Upper lobe of left lung (tissue), 6 donors: ENCODE data around the gene KATNB1. TPM values are rescaled to one million over a fixed set of nuclear protein-coding genes. Genes with fewer than 3 reads are reported as not detected.
"Not testable (repeated sequence)": the region's sequence is repeated elsewhere in the genome, so short reads cannot be mapped to it uniquely, and the experiment has no call there.

Experiments used
- ATAC-seq, 2 donors: fragments of 200-7000 bp; cut with Tn5 transposase; one replicate each; pipeline ENCODE4 v1.9.1; 2022; ENCODE audit warnings: mild to moderate bottlenecking in 2 of 2, moderate library complexity in 2 of 2; ENCODE audit not compliant: low FRiP score in 2 of 2
- DNase-seq, 2 donors: peaks; one replicate each; pipeline ENCODE4 v3.0.0-alpha.2; 2019 to 2020
- H3K27ac ChIP-seq, 4 donors: fragments of 200-600 bp; sonication (generic); one replicate each; pipeline ENCODE4 v1.5.1; 2016 to 2019
- H3K27me3 ChIP-seq, 4 donors: fragments of 200-600 bp; sonication (generic); one replicate each; pipeline ENCODE4 v1.5.1; 2017 to 2019
- H3K36me3 ChIP-seq, 4 donors: fragments of 200-600 bp; sonication (generic); one replicate each; pipeline ENCODE4 v1.5.1; 2016 to 2019
- H3K4me1 ChIP-seq, 4 donors: fragments of 200-600 bp; sonication (generic); one replicate each; pipeline ENCODE4 v1.5.1; 2018 to 2019
- H3K4me3 ChIP-seq, 4 donors: fragments of 200-600 bp; sonication (generic); one replicate each; pipeline ENCODE4 v1.5.1; 2017 to 2019; ENCODE audit warnings: mild to moderate bottlenecking in 2 of 4, moderate library complexity in 1 of 4
- H3K9me3 ChIP-seq, 4 donors: fragments of 200-600 bp; sonication (generic); one replicate each; pipeline ENCODE4 v1.5.1; 2018 to 2019
- EP300 ChIP-seq, 4 donors: sonication (generic); formaldehyde crosslinking; IDR thresholded peaks; one replicate each; pipeline ENCODE4 v1.5.1; 2017; ENCODE audit warnings: antibody characterized with exemption in 4 of 4, control low read depth in 2 of 4
- POLR2A ChIP-seq, 4 donors: fragments of 450-650 bp; IDR thresholded peaks; one replicate each; pipeline ENCODE4 v1.5.1; 2016 to 2017; ENCODE audit warnings: antibody characterized with exemption in 4 of 4, mild to moderate bottlenecking in 2 of 4
- POLR2AphosphoS5 ChIP-seq, 2 donors: sonication (generic); formaldehyde crosslinking; IDR thresholded peaks; one replicate each; pipeline ENCODE4 v1.5.1; 2017; ENCODE audit warnings: antibody characterized with exemption in 2 of 2
- WGBS, 2 donors: methylation state at CpG; one replicate each; pipeline ENCODE4 v1.1.5; 2017 to 2018; 5-methylcytosine and 5-hydroxymethylcytosine counted together
- total RNA-seq, 6 donors: library from RNA; depleted of rRNA in 4 of 6; stranded (reverse); fragments of >200 nt in 4 of 6; gene quantifications; one replicate each; pipeline versions ENCODE4 v1.1.0 to v1.2.1, GENCODE V29; 2016 to 2021
- TF ChIP-seq, protein P1 (sequence below), 6 experiments: fragments of 450-650 bp in 4 of 6; fragments of 200-600 bp in 2 of 6; sonication (generic) in 2 of 6; IDR thresholded peaks; one replicate each; pipeline ENCODE4 v1.5.1; 2016 to 2019; ENCODE audit warnings: antibody characterized with exemption in 6 of 6
- donor health status: DM: no; HTN: no; CAD: no; lungs with moderate emphysema.
- donor health status: DM: no; HTN: yes; CAD: no; lungs with severe emphysema.

KATNB1 gene
- total RNA-seq, 6 donors from 2014 or later, result 19.6 to 26.6 (median 21.5) TPM

DNA sequence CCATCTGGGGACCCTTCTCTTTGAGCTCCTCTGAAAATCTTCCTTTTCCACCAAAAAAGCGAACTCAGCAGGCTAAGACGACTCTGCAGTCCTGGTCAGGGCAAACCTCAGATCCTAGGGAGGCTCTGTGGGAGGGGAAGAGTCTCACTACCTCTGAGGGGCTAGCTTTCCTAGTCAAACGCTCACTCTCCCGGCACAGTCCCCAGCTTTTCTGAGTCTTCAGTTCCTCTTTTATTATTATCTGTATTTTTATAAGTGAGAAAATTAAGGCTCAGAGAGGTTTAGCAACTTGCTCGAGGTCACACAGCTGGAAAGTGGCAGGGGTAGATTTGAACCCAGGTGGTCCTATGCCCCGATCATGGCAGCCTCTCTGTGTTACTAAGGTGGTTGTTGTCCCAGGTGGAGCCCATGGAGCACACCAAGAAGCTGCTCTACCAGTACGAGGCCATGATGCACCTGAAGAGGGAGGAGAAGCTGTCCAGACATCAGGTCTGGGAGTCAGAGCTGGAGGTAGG lies 9.1 kb upstream of the KATNB1 start:
- ATAC-seq (no peak), DNase-seq (no peak)
- Histone ChIP-seq H3K4me1 (no peaks in the 10 kb centered on the region), H3K9me3 (no peaks in the 10 kb centered on the region), H3K27me3 (no peaks in the 10 kb centered on the region), H3K36me3 (no peaks in the 10 kb centered on the region), H3K4me3 (no peak overlapping the region), H3K27ac (no peak overlapping the region)
- 78 to 84% methylated on average over 7 of the region's 7 CpGs for WGBS, 2 donors
- TF ChIP-seq EP300 (IDR thresholded peaks at IDR 0.05) (no peak), POLR2AphosphoS5 (IDR thresholded peaks at IDR 0.05) (no peak), POLR2A (IDR thresholded peaks at IDR 0.05) (no peak)
- TF ChIP-seq, protein P1, sequence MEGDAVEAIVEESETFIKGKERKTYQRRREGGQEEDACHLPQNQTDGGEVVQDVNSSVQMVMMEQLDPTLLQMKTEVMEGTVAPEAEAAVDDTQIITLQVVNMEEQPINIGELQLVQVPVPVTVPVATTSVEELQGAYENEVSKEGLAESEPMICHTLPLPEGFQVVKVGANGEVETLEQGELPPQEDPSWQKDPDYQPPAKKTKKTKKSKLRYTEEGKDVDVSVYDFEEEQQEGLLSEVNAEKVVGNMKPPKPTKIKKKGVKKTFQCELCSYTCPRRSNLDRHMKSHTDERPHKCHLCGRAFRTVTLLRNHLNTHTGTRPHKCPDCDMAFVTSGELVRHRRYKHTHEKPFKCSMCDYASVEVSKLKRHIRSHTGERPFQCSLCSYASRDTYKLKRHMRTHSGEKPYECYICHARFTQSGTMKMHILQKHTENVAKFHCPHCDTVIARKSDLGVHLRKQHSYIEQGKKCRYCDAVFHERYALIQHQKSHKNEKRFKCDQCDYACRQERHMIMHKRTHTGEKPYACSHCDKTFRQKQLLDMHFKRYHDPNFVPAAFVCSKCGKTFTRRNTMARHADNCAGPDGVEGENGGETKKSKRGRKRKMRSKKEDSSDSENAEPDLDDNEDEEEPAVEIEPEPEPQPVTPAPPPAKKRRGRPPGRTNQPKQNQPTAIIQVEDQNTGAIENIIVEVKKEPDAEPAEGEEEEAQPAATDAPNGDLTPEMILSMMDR (IDR thresholded peaks at IDR 0.05), result no peak

DNA sequence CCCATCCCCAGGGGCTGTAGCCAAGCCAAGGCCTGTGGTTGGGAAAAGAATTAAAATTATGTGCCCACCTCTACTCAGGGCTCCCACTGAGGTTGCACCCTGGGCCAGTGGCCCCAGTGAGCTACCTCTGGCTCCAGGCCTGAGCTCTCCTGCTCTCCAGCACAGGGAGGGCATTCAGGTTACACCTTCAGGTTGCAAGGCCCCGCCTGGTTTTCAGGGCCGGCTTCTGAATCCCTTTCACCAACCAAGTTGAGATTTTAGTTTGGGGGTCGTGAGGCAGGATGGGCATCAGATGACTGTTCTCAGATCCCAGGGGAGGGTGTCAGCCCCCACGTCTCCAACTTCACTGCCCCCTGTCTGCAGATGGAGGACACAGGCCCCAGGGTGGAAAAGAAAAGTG lies 8.0 kb upstream of the KATNB1 start:
- ATAC-seq (no peak), DNase-seq (no peak)
- TF ChIP-seq POLR2AphosphoS5 (IDR thresholded peaks at IDR 0.05) (no peak), POLR2A (IDR thresholded peaks at IDR 0.05) (no peak), EP300 (IDR thresholded peaks at IDR 0.05) (no peak)
- TF ChIP-seq, protein P1 (IDR thresholded peaks at IDR 0.05), result no peak
- Histone ChIP-seq H3K4me1 (no peaks in the 10 kb centered on the region), H3K27ac (no peak overlapping the region), H3K4me3 (no peak overlapping the region), H3K27me3 (no peaks in the 10 kb centered on the region), H3K9me3 (no peaks in the 10 kb centered on the region), H3K36me3 (no peaks in the 10 kb centered on the region)
- 84 to 89% methylated on average over 4 of the region's 4 CpGs for WGBS, 2 donors

DNA sequence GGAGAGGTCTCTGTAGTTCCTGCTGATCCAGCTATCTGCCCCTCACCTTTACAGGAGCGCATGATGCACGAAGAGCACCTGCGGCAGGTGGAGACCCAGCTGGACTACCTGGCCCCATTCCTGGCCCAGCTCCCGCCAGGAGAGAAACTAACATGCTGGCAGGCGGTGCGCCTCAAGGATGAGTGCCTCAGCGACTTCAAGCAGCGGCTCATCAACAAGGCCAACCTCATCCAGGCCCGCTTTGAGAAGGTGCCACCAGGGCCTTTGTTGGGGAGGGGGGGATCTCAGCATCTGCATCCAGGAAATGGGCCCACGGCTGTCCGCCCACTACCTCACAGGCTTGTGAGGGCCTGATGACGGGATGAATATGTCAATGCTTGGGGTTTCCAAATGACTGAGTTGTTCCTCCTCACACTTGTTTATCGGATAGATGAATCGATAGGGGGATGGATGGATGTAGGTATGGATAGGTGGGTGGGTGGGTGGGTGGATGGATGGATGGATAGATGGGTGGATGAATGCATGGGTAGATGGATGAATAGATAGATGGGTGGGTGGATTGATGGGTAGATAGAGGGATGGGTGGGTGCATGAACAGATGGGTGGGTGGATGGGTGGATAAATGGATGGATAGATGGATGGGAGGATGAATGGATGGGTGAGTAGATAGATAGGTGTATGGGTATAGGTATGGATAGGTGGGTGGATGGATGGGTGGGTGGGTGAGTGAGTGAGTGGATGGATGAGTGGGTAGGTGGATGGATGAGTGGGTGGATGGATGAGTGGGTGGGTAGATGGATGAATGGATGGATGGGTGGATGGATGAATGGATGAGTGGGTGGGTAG lies 7.0 kb upstream of the KATNB1 start:
- H3K4me3 ChIP-seq, result no peak overlapping the region
- no peaks in the 10 kb centered on the region for H3K27me3 ChIP-seq
- H3K27ac ChIP-seq, result no peak overlapping the region
- ATAC-seq (no peak), DNase-seq (peak in 1 of 2 donors; percentile 40)
- WGBS, 2 donors, result 91 to 95% methylated on average over 6 to 14 of the region's 14 CpGs
- TF ChIP-seq POLR2A (IDR thresholded peaks at IDR 0.05), result no peak
- TF ChIP-seq EP300 (IDR thresholded peaks at IDR 0.05), result no peak
- TF ChIP-seq, protein P1 (IDR thresholded peaks at IDR 0.05), result no peak
- TF ChIP-seq POLR2AphosphoS5 (IDR thresholded peaks at IDR 0.05), result no peak
- no peaks in the 10 kb centered on the region for H3K36me3 ChIP-seq
- no peaks in the 10 kb centered on the region for H3K4me1 ChIP-seq
- no peaks in the 10 kb centered on the region for H3K9me3 ChIP-seq

DNA sequence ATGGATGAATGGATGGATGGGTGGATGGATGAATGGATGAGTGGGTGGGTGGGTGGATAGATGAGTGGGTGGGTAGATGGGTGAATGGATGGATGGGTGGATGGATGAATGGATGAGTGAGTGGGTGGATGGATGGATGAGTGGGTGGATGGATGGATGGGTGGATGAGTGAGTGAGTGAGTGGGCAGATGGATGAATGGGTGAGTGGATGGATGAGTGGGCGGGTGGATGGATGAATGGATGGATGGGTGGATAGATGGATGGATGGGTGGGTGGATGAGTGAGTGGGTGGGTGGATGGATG lies 6.4 kb upstream of the KATNB1 start:
- no peak for DNase-seq
- TF ChIP-seq POLR2AphosphoS5 (IDR thresholded peaks at IDR 0.05) (no peak), EP300 (IDR thresholded peaks at IDR 0.05) (no peak), POLR2A (IDR thresholded peaks at IDR 0.05) (no peak)
- TF ChIP-seq, protein P1 (IDR thresholded peaks at IDR 0.05), result no peak
- no peaks in the 10 kb centered on the region for H3K27me3 ChIP-seq
- H3K4me3 ChIP-seq, result no peak overlapping the region
- WGBS, 2 donors, result 91 to 100% methylated on average over 1 of the region's 1 CpG
- H3K27ac ChIP-seq, result no peak overlapping the region
- no peak for ATAC-seq
- no peaks in the 10 kb centered on the region for H3K36me3 ChIP-seq
- H3K4me1 ChIP-seq, result peaks cover 0 to under 1% (median 0%) of the 10 kb centered on the region in 4 donors
- no peaks in the 10 kb centered on the region for H3K9me3 ChIP-seq

DNA sequence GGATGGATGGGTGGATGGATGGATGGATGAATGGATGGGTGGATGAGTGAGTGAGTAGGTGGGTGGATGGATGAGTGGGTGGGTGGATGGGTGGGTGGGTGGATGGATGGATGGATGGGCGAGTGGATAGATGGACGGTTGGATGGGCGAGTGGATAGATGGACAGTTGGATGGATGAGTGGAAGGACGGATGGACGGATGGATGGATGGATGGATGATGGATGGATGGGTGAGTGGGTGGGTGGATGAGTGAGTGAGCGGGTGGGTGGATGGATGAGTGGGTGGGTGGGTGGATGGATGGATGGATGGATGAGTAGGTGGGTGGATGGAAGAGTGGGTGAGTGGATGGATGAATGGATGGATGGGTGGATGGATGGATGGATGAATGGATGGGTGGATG lies 5.7 kb upstream of the KATNB1 start:
- ATAC-seq, H3K27me3 ChIP-seq, H3K4me3 ChIP-seq, H3K9me3 ChIP-seq, H3K27ac ChIP-seq, H3K4me1 ChIP-seq, DNase-seq, H3K36me3 ChIP-seq: not testable (repeated sequence)
- WGBS, 2 donors, result 93 to 97% methylated on average over 6 of the region's 6 CpGs
